Breast epithelium (tissue), 3 donors: ENCODE measurements around the gene ROR1.

Experiments used
- POLR2AphosphoS5 ChIP-seq, 3 donors: sonication (generic); formaldehyde crosslinking; IDR thresholded peaks; one replicate each; pipeline ENCODE4 v1.6.1; 2017; ENCODE audit warnings: antibody characterized with exemption in 3 of 3
- TF ChIP-seq, protein P1 (sequence below), 3 donors: fragments of 450-650 bp; IDR thresholded peaks; one replicate each; pipeline ENCODE4 v1.5.1; 2016 to 2017; ENCODE audit warnings: antibody characterized with exemption in 3 of 3, mild to moderate bottlenecking in 3 of 3, moderate library complexity in 3 of 3

DNA sequence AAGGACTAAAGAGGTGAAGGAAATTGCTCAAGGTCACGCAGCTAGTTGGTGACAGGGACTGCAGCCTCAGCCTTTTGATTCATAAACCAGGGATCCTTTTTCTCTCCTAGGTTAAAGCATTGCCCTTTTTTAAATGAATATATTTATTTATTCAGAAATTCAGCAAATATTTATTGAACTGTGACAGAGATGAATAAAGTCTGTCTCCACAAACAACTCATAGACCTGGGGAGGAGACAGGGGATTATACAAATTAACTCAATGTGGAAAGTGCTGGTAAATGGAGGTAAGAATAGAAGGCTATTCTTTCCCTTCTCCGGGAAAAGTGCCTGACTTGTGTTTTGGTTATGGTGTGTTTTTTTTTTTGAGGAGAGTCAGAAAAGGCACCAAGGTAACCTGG is 110.7 kb downstream of the ROR1 start:
- TF ChIP-seq, protein P1, sequence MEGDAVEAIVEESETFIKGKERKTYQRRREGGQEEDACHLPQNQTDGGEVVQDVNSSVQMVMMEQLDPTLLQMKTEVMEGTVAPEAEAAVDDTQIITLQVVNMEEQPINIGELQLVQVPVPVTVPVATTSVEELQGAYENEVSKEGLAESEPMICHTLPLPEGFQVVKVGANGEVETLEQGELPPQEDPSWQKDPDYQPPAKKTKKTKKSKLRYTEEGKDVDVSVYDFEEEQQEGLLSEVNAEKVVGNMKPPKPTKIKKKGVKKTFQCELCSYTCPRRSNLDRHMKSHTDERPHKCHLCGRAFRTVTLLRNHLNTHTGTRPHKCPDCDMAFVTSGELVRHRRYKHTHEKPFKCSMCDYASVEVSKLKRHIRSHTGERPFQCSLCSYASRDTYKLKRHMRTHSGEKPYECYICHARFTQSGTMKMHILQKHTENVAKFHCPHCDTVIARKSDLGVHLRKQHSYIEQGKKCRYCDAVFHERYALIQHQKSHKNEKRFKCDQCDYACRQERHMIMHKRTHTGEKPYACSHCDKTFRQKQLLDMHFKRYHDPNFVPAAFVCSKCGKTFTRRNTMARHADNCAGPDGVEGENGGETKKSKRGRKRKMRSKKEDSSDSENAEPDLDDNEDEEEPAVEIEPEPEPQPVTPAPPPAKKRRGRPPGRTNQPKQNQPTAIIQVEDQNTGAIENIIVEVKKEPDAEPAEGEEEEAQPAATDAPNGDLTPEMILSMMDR (IDR thresholded peaks at IDR 0.05) = no peak
- TF ChIP-seq POLR2AphosphoS5 (IDR thresholded peaks at IDR 0.05) = no peak
